Measurements from ENCODE around the gene WDFY2.

The WDFY2 gene

DNA sequence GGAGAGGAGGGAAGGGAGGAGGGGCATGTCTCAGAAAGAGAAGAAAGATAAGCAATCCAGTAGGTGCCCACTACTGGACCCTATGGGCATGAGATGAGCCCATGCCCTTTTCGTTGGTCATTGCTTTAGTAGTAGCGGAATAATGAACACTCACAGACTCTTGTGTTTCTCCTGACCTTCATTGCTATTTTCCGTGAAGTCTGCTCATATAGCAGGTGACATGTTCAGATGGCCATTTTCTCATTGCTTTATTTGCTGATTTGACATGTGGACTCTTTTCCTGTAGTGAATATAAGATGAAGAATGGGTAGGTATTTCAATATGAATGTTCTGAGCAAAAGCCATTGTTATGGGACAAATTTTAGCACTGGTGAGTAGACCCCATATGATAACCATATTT is 16.4 kb downstream of the WDFY2 start:
- DNase-seq (ENCODE audit: low read depth in 2 of 3, low spot score in 1 of 3): no peak

DNA sequence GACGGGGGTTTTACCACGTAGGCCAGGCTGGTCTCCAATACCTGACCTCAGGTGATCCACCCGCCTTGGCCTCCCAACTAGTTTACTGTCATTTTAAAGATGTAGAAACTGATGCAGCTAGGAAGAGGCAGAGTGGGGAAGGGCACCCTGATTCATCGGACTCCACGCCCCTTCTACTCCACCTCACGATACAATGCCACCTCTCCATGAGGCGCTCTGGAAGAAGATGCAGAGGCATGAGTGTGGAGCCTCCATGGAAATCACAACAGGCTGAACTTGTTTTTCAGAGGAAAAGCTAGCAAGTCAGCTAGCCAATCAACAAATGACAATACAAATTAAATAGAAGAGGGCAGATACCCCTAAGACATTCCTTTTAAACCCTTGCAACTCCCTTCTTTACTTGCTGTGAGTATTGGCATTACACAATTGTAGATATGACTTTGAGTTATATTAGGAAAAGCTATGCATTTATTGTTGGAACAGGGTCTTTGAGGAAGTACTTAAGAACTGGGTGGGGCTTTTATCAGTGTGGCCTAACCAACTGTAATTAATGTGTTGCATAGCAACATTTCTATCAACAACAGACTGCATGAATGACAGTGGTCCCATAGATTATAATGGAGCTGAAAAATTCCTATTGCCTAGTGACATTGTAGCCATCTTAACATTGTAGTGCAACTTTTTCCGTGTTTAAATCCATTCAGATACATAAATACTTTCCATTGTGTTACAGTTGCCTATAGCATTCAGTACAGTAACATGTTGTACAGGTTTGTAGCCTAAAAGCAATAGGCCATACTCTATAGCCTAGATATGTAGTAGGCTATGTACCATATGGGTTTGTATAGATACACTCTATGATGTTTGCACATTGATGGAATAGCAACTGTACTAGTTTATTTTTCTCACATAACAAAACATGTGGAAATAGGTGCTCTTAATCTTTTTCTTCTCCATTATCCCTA is 17.6 kb downstream of the WDFY2 start:
- DNase-seq (ENCODE audit: low read depth in 2 of 3, low spot score in 1 of 3): no peak

DNA sequence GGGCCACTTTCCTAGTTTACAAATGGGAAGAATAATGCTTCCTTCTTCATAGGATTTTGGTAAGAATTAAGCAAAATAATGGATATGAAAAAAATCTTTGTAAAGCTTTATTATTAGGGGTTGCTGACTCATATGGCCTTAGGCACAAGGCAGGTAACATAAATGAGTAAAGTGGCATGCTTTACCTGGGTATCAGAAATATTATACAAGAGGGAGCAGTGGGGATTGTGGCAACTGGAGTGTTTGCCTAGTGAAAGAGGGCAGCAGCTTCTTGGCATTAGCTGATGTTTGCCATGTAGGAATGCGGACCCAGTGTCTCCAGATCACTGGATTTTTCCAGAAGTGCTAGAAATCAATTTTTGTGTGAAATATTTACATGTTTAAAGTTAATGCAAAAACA is 19.5 kb downstream of the WDFY2 start:
- DNase-seq (ENCODE audit: low read depth in 2 of 3, low spot score in 1 of 3): no peak

DNA sequence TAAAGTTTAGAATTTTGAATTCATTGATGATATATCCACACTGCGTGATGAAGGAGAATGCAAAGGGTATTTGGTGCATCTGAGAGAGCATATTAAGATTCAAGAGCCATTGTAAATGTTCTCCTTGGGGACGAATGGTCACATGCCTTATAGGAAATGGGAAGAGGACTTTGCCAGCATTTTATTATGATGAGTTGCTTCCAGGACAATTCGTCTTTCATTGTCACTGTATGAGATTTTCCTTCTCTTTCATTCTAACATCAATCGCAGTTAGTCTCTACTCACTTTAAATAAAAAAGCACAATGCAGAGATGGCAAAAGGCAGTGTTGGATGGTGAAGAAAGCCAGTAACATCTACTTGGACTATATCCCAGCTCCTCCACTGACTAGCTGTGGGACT is 21.4 kb downstream of the WDFY2 start:
- no peak for DNase-seq (ENCODE audit: low read depth in 2 of 3, low spot score in 1 of 3)

- DNase-seq (ENCODE audit: low read depth in 2 of 3, low spot score in 1 of 3): no peak
Measured at GRCh38 chr13:51607165-51607564, 22.9 kb downstream of the WDFY2 start.

DNA sequence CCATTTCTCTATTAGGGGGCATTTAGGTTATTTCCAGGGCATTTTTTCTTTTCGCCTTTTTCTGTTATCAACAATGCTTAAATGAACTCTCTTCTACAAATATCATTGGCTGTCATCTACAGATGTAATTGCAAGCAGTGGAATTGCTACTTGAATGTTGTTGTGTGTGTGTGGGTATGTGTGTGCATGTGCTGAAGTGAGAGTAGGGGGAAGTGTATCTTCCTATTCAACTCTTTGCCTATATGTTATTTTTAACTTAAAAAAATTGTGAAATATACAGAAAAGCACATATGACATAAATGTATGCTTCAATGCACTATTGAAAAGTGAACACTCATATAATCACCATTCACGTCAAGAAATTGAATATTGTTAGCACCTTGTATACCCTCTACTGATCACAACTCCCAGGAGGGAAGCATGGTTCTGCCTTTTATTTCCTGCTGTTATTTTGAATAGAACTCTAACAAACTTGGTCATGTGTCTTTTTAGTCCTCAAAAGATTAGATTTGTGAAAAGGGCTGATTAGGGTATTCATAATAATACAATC is 24.7 kb downstream of the WDFY2 start:
- no peak for DNase-seq (ENCODE audit: low read depth in 2 of 3, low spot score in 1 of 3)

- DNase-seq (ENCODE audit: low read depth in 2 of 3, low spot score in 1 of 3): no peak
Measured at GRCh38 chr13:51612867-51613266, 28.6 kb downstream of the WDFY2 start.

GRCh38 chr13:51613535-51613934 is 29.3 kb downstream of the WDFY2 start:
- DNase-seq (ENCODE audit: low read depth in 2 of 3, low spot score in 1 of 3): no peak

GRCh38 chr13:51614350-51614786 is 30.1 kb downstream of the WDFY2 start:
- peak; percentile 20 to 40 (median 40) for DNase-seq (ENCODE audit: low read depth in 2 of 3, low spot score in 1 of 3)

DNA sequence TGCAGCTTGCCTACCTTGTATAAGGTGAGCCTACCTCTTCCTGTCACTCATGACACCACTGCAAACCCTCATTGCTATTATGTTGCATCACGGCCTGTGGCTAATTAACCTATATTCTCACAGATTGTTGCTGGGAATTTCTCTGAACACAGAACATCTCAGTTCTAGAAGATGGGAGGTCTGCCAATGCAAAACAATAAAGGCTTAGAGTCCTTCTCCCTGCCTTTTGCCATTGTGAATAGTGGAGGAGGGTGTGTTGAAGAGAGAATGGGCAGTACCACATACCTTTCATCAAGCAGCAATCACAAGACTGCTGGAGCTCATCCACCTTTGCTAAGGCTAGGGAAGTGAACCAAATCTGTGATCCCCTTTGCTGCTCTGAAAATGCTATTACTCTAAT is 34.4 kb downstream of the WDFY2 start:
- DNase-seq (ENCODE audit: low read depth in 2 of 3, low spot score in 1 of 3): no peak

GRCh38 chr13:51619614-51620013 is 35.4 kb downstream of the WDFY2 start:
- DNase-seq (ENCODE audit: low read depth in 2 of 3, low spot score in 1 of 3): no peak

DNA sequence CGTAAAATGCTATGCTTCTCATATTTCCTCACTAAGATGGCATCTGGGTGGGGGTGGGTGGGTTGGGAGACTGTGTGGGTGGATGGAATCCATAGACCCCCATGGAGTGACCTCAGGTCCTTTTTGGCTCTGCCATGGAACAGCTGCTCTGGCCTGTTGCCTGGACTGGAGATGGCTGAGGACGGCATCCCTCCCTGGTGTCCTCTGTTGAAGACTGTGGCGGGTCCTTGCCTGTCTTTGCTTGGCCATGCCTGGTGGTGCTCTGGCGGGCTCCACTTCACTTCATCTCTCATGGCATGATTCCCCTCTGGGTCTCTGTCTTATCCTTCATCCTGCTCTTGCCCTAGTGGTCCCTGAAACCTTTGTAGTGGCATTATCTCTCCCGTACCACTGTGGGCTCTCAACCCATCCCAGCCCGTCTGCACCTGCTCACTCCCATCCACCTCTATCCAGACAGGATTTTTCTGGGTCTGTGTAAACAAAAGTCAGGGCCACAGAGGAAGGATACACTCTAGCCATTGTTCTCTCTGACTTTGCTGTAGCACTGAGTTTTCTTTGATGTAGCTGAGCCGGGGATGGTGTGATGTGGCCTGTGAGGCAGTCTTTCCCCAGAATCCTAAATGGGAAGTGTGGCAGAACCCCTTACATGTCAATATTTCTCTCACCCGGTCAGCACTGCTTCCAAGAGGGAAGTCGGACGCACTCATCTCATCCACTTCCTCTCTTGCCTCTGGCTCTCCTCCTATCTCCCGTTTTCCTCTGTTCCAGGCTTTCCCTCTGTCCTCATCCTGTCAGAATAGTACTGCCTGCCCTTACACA is 36.1 kb downstream of the WDFY2 start:
- DNase-seq (ENCODE audit: low read depth in 2 of 3, low spot score in 1 of 3): no peak

GRCh38 chr13:51621602-51622001 is 37.3 kb downstream of the WDFY2 start:
- DNase-seq (ENCODE audit: low read depth in 2 of 3, low spot score in 1 of 3): no peak

DNA sequence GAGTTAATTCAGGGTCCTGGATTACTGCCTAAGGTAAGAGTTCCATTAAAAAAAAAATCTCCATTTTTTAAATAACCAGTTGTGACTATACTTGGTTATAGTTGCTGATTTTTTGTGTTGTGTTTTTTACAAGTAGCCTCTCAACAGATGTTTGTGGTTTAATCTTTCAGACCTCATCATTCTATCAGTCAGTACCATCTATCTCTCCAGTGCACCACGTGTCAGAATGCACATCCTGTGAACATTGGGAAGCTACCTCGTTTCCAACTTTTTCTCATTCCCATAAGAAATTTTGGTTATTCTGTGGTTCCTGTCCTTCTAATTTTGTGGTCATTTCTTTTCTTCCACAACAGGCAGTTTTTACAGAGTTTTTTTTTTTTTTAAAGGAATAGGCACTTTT is 39.2 kb downstream of the WDFY2 start:
- no peak for DNase-seq (ENCODE audit: low read depth in 2 of 3, low spot score in 1 of 3)

DNA sequence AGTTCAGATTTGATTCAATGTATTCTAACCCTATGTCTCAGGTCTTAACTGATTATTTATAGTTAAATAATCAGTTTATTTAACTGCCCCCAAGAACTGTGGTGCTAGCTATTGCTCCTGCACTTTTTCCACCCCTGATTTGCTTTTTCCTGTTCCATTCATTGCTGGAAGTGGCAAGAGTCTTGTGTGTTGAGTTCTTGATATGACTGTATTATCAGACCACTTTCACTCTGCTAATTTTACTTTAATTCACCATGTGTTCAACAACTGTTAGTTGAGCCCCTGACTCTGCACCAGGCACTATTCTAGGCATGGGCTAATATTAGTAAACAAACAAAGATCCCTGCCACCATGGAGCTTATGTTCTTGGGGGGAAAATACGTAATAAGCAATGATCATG is 39.9 kb downstream of the WDFY2 start:
- no peak for DNase-seq (ENCODE audit: low read depth in 2 of 3, low spot score in 1 of 3)

DNA sequence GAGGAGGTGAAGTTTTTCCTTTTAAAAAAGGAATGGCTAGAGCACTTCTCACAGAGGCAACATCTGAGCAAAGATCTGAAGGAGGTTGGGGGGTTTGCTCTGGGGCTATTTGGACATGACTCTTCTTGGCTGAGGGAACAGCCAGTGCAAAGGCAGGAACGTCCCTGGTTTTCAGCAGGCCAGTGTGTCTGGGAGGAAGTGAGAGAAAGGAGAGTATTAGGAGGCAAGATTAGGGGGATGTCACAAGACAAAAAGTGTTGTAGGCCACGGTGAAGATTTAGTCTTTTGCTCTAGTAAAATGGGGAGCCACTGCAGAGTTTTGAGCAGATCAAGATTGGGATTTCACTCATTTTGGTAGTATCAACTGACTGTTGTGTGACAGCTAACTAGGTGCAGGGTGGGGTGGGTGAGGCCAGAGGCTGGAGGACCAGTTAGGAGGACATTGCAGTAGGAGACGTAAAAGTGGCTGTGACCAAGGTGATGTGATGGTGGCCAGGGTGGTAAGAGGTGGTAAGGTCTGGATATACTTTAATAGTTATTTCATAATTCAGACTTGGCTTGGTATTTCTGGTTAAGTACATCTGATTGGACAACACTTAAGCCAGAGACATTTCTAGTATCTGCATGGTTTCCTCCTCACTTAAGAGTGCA is 40.6 kb downstream of the WDFY2 start:
- no peak for DNase-seq (ENCODE audit: low read depth in 2 of 3, low spot score in 1 of 3)

DNA sequence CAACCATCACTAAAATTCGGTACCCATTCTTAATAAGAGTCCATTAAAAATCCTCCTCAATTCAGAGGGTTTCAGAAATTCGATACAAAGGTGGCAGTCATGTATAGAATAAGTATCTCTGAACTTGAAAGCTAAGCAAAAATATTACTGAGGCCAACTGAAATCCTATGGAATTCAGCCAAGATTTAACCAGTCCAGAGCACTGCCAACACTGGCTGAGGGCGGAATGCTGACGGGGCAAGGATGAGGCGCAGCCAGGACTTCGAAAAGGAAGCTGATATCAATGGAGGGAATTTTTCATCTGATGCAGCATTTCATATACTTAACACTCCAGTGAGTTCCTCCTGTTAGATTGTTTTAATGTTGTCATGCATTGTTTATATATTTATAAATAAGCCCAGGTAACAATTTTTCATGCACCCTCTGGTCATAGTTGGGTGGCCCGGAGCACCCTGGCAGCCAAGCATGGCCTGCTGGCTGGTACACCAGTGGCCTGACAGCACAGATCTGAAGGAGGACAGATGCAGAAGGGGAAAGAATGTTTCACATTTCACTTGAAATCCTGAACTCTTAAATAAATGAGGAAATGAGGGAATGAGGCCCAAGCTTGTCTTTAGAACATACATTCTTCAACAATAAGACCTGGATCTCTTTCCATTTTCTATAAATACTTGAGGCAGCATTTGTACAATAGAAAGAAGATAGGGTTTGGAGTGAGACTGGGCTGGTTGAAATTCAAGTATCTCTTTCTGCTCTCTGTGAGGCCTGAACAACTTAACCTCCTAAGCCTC is 41.5 kb downstream of the WDFY2 start:
- no peak for DNase-seq (ENCODE audit: low read depth in 2 of 3, low spot score in 1 of 3)

DNA sequence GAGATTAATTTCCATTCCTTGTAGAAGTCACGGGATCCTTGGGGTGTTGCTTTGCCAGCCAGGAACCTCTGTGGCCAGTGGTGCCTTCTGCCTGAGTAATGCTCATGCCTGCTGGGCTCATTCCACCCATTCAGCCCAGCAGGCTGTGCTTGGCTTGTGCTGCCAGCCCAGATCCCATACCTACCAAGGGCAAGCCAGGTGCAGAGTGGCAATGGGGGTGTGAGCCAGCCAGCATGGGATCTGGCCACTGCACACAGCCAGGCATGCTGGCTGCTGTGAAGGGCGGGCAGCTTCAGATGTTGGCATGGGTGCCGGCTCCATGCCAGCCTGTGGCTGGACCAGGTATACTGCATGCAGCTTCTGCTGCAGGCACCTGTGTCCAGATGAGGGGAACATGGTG is 42.5 kb downstream of the WDFY2 start:
- no peak for DNase-seq (ENCODE audit: low read depth in 2 of 3, low spot score in 1 of 3)

- no peak for DNase-seq (ENCODE audit: low read depth in 2 of 3, low spot score in 1 of 3)
Measured at GRCh38 chr13:51628059-51628852, 44.0 kb downstream of the WDFY2 start.

Data from stimulated activated CD4-positive, alpha-beta T cell treated with anti-CD3 and anti-CD28 coated beads, Interleukin-12 subunit alpha, Interleukin-12 subunit beta, amount 100 ng/mL, for 48 hours (primary cell).